Measurements from ENCODE around the gene MRPL12. TPM values are rescaled to one million over a fixed set of nuclear protein-coding genes. Genes with fewer than 3 reads are reported as not detected.

MRPL12 gene
- total and polyA plus RNA-seq, 9 of the 15 experiments (the other 6 are each of a cell fraction or from before 2014, with no cell fraction given), result 0.94 to 338 (median 100) TPM

GRCh38 chr17:81741594-81742452 lies 38.7 kb downstream of the MRPL12 start (continued):
- no peak for TF ChIP-seq MTA1 (IDR thresholded peaks at IDR 0.05; ENCODE audit: borderline replicate concordance)
- TF ChIP-seq JUND (IDR thresholded peaks at IDR 0.05; ENCODE audit: borderline replicate concordance, low read depth, low read length), result no peak
- no peak for TF ChIP-seq JUND (tag; IDR thresholded peaks at IDR 0.05; ENCODE audit: borderline replicate concordance, low read depth, low read length)
- TF ChIP-seq HES1 (IDR thresholded peaks at IDR 0.05; ENCODE audit: low read depth), result no peak
- TF ChIP-seq POLR2H (tag; IDR thresholded peaks at IDR 0.05; ENCODE audit: low read depth), result no peak
- no peak for TF ChIP-seq TBP (optimal IDR thresholded peaks at IDR 0.05; ENCODE audit: low read depth, low read length)
- TF ChIP-seq LARP7 (IDR thresholded peaks at IDR 0.05), result peak; percentile 94; the same call in 1 of the 2 replicates
- TF ChIP-seq RBM17 (IDR thresholded peaks at IDR 0.05; ENCODE audit: borderline replicate concordance, low read depth, low read length), result no peak
- no peak for TF ChIP-seq PATZ1 (CRISPR knock-in tag; IDR thresholded peaks at IDR 0.05; ENCODE audit: borderline replicate concordance)
- TF ChIP-seq SP2 (IDR thresholded peaks at IDR 0.05; ENCODE audit: extremely low read depth, low read depth, low read length, poor library complexity, severe bottlenecking), result no peak
- no peak for TF ChIP-seq ZNF431 (CRISPR knock-in tag; IDR thresholded peaks at IDR 0.05)
- TF ChIP-seq PML (IDR thresholded peaks at IDR 0.05; ENCODE audit: low read length), result no peak
- no peak for TF ChIP-seq RBM39 (optimal IDR thresholded peaks at IDR 0.05; ENCODE audit: low read depth, low read length)
- TF ChIP-seq ZC3H8 (IDR thresholded peaks at IDR 0.05), result no peak
- no peak for TF ChIP-seq KDM2B (CRISPR knock-in tag; IDR thresholded peaks at IDR 0.05)
- no peak for TF ChIP-seq ZNF592 (IDR thresholded peaks at IDR 0.05)
- no peak for TF ChIP-seq SMAD4 (CRISPR knock-in tag; conservative IDR thresholded peaks at IDR 0.05)
- TF ChIP-seq ZNF354B (CRISPR knock-in tag; IDR thresholded peaks at IDR 0.05), result no peak
- no peak for TF ChIP-seq ZNF707 (CRISPR knock-in tag; conservative IDR thresholded peaks at IDR 0.05)
- TF ChIP-seq TAF15 (IDR thresholded peaks at IDR 0.05; ENCODE audit: low read depth, low read length), result no peak
- TF ChIP-seq TEAD2 (tag; IDR thresholded peaks at IDR 0.05), result no peak
- TF ChIP-seq KDM4B (IDR thresholded peaks at IDR 0.05; ENCODE audit: borderline replicate concordance in 2 of 2, low read depth in 1 of 2), result no peak
- TF ChIP-seq PHB2 (IDR thresholded peaks at IDR 0.05; ENCODE audit: low read depth), result no peak
